Measurements from ENCODE around the gene DTX2.
"Not testable (repeated sequence)": the region's sequence is repeated elsewhere in the genome, so short reads cannot be mapped to it uniquely, and the experiment has no call there.

The DTX2 gene

DNA sequence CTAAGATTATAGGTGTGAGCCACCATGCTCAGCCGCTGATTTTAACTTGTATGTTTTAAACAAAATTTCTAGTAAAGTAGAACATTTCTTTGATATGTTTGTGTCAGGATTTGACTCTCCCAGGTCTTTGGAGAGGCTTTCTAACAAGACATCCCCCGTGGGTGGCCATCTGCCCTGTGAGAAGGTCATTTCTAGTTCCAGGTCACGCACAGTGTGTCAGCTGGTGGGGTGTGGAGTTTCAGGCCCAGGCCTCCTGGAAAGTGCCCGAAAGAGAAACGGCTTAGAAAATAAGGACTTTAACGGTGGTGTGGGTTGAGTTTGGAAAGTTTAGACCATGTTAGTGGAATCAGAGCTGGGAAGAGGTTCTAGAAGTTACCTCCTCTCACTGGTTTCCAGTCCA is 11.6 kb downstream of the DTX2 start:
- 100% methylated on average over 1 of the region's 6 CpGs; no CpG with 5 or more reads in 1 of the 2 experiments for WGBS, 2 experiments
- H3K36me3 ChIP-seq (ENCODE audit: control insufficient read depth, insufficient read depth, low read length); H3K4me1 ChIP-seq (ENCODE audit: control insufficient read depth, insufficient read depth, low read length); H3K4me3 ChIP-seq (ENCODE audit: insufficient read depth, low read depth, low read length); H3K27ac ChIP-seq (ENCODE audit: insufficient read depth, low read depth, low read length, poor library complexity, severe bottlenecking); H3K27me3 ChIP-seq (ENCODE audit: control insufficient read depth, insufficient read depth, low read length, poor library complexity, severe bottlenecking); H3K9me3 ChIP-seq (ENCODE audit: control insufficient read depth, low read length): not testable (repeated sequence)

DNA sequence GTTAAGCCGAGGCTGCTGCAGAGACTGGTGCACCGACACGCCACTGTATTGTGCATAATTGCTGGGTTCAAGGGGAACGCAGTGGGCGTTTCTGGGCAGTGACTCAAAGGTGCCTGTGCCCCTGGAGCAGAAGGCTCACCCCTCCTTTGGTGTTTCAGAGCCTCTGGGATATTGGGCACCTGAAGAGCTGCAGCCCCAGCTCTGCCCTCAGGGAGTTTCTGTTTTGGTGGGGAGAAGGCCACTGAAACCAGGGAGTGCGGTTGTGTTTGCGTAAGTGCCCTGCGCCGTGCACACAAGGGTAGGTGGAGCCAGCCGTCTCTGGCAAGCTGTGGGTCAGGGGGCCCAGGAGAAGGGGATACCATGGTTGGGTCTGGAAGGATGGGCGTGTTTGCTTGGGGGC is 14.8 kb downstream of the DTX2 start:
- not testable (repeated sequence) for H3K27me3 ChIP-seq (ENCODE audit: control insufficient read depth, insufficient read depth, low read length, poor library complexity, severe bottlenecking); H3K27ac ChIP-seq (ENCODE audit: insufficient read depth, low read depth, low read length, poor library complexity, severe bottlenecking); H3K36me3 ChIP-seq (ENCODE audit: control insufficient read depth, insufficient read depth, low read length); H3K9me3 ChIP-seq (ENCODE audit: control insufficient read depth, low read length); H3K4me1 ChIP-seq (ENCODE audit: control insufficient read depth, insufficient read depth, low read length); H3K4me3 ChIP-seq (ENCODE audit: insufficient read depth, low read depth, low read length)
- 87 to 94% methylated on average over 2 of the region's 11 CpGs for WGBS, 2 experiments

DNA sequence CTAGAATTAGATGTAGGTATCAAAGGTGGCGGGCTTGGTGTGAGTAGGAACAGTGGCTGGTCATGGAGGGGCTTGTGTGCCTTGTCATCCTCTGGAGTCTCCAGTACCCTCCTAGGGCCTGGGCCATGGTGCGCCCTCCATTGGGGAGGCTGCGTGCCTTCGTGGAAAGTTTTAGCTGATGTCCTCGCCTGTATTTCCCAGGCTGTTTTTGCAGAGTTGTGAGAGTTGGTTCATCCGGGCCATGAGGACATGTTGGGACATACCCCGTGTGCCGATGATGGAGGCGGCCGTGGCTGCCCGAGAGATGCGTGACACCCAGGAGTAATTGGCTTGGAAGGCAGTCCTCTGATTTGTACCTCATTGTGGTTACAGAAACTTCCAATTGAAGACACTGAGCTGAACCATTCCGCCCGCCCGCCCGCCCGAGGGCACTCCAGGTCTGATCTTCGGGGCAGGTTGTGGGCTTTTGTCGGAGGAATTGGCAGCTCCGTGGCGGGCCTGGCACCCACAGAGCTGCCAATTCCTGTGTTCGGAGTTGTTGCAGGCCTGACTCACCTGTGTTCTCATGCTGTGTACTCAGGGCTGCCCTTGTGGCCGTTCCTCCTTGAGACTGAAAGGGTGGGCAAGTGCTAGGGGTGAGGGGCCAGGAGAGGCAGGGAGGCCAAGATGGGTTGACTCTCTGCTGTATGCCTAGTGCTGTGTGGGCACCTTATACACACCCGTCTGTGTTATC is 15.4 kb downstream of the DTX2 start:
- not testable (repeated sequence) for H3K27ac ChIP-seq (ENCODE audit: insufficient read depth, low read depth, low read length, poor library complexity, severe bottlenecking); H3K4me3 ChIP-seq (ENCODE audit: insufficient read depth, low read depth, low read length); H3K36me3 ChIP-seq (ENCODE audit: control insufficient read depth, insufficient read depth, low read length); H3K4me1 ChIP-seq (ENCODE audit: control insufficient read depth, insufficient read depth, low read length); H3K27me3 ChIP-seq (ENCODE audit: control insufficient read depth, insufficient read depth, low read length, poor library complexity, severe bottlenecking); H3K9me3 ChIP-seq (ENCODE audit: control insufficient read depth, low read length)
- WGBS, 2 experiments, result 95 to 98% methylated on average over 16 to 18 of the region's 24 CpGs

DNA sequence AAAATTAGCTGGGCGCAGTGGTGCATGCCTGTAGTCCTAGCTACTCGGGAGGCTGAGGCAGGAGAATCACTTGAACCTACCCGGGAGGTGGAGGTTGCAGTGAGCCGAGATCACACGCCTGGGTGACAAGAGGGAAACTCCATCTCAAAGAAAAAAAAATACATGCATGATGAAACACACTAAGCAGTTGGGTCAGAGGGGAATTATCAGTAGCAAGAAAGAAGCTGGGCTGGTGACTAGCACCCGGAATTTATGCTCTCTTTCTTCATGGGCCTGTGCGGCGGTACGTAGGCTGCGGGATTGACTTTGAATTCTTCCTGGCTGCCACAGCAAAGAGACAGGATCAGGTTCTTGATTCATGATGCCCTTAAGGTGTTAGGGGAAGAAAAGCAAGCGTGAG is 18.1 kb downstream of the DTX2 start:
- 94% methylated on average over 10 of the region's 11 CpGs for WGBS, 2 experiments
- H3K27me3 ChIP-seq (ENCODE audit: control insufficient read depth, insufficient read depth, low read length, poor library complexity, severe bottlenecking); H3K4me3 ChIP-seq (ENCODE audit: insufficient read depth, low read depth, low read length); H3K36me3 ChIP-seq (ENCODE audit: control insufficient read depth, insufficient read depth, low read length); H3K9me3 ChIP-seq (ENCODE audit: control insufficient read depth, low read length); H3K27ac ChIP-seq (ENCODE audit: insufficient read depth, low read depth, low read length, poor library complexity, severe bottlenecking); H3K4me1 ChIP-seq (ENCODE audit: control insufficient read depth, insufficient read depth, low read length): not testable (repeated sequence)

DNA sequence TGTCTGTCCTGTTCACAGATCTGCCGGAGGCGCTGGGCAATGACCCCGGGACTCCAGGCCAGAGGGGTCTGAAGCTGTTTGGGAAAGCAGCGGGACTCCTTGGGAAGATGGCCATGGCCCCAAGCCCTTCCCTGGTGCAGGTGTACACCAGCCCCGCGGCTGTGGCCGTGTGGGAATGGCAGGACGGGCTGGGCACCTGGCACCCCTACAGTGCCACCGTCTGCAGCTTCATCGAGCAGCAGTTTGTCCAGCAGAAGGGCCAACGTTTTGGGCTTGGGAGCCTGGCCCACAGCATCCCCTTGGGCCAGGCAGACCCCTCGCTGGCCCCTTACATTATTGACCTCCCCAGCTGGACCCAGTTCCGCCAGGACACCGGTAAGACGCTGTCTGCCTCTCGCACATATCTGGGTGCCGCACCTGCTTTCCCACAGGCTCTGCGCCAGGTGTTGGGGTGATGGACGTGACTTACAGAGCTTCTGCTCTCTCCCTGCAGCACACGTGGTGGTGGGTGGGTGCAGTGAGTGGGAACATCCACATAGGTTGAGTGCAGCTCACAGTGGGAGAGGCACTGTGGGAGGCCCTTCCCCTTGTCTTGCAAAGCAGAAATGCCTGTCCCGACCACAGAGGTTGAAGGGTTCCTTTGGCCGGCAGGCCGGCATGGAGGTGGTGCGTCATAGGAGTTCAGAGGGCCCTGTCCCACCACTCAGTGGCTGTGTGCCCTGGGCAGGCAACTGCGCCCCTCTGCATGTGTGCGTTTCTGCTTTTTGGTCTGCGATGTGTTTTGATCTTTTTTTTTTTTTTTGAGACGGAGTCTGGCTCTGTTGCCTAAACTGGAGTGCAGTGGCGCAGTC is 19.1 kb downstream of the DTX2 start:
- H3K36me3 ChIP-seq (ENCODE audit: control insufficient read depth, insufficient read depth, low read length); H3K27me3 ChIP-seq (ENCODE audit: control insufficient read depth, insufficient read depth, low read length, poor library complexity, severe bottlenecking); H3K4me1 ChIP-seq (ENCODE audit: control insufficient read depth, insufficient read depth, low read length); H3K27ac ChIP-seq (ENCODE audit: insufficient read depth, low read depth, low read length, poor library complexity, severe bottlenecking); H3K9me3 ChIP-seq (ENCODE audit: control insufficient read depth, low read length); H3K4me3 ChIP-seq (ENCODE audit: insufficient read depth, low read depth, low read length): not testable (repeated sequence)
- 82 to 83% methylated on average over 21 to 23 of the region's 29 CpGs for WGBS, 2 experiments

DNA sequence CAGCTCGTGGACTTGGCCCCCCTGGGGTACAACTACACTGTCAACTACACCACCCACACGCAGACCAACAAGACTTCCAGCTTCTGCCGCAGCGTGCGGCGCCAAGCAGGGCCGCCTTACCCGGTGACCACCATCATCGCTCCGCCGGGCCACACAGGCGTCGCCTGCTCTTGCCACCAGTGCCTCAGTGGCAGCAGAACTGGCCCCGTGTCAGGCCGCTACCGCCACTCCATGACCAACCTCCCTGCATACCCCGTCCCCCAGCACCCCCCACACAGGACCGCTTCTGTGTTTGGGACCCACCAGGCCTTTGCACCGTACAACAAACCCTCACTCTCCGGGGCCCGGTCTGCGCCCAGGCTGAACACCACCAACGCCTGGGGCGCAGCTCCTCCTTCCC is 21.2 kb downstream of the DTX2 start:
- 95% methylated on average over 24 of the region's 24 CpGs for WGBS, 2 experiments
- H3K9me3 ChIP-seq (ENCODE audit: control insufficient read depth, low read length); H3K27ac ChIP-seq (ENCODE audit: insufficient read depth, low read depth, low read length, poor library complexity, severe bottlenecking): not testable (repeated sequence)

DNA sequence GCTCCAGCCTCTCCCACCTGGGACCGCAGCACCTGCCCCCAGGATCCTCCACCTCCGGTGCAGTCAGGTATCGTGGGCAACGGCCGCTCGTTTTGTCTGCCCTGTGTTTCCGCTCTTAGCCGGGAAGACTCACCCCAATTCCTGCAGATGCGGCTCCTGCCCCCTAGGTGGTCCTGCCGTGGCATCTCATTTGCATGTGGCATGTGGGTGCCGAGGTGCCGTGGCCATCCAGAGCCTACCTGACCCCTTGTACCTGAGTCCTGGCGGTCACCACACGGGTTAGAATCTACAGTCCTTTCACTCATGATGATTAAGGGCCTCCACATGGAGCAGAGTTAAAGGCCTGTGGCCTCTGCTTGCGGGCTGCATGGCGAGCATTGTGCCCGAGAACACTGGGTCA is 21.6 kb downstream of the DTX2 start:
- 93 to 96% methylated on average over 16 of the region's 17 CpGs for WGBS, 2 experiments
- not testable (repeated sequence) for H3K9me3 ChIP-seq (ENCODE audit: control insufficient read depth, low read length); H3K27me3 ChIP-seq (ENCODE audit: control insufficient read depth, insufficient read depth, low read length, poor library complexity, severe bottlenecking); H3K4me1 ChIP-seq (ENCODE audit: control insufficient read depth, insufficient read depth, low read length); H3K4me3 ChIP-seq (ENCODE audit: insufficient read depth, low read depth, low read length); H3K27ac ChIP-seq (ENCODE audit: insufficient read depth, low read depth, low read length, poor library complexity, severe bottlenecking); H3K36me3 ChIP-seq (ENCODE audit: control insufficient read depth, insufficient read depth, low read length)

More for the DNA sequence above, 21.2 kb downstream of the DTX2 start:
- not testable (repeated sequence) for H3K4me1 ChIP-seq (ENCODE audit: control insufficient read depth, insufficient read depth, low read length); H3K4me3 ChIP-seq (ENCODE audit: insufficient read depth, low read depth, low read length); H3K36me3 ChIP-seq (ENCODE audit: control insufficient read depth, insufficient read depth, low read length); H3K27me3 ChIP-seq (ENCODE audit: control insufficient read depth, insufficient read depth, low read length, poor library complexity, severe bottlenecking)

DNA sequence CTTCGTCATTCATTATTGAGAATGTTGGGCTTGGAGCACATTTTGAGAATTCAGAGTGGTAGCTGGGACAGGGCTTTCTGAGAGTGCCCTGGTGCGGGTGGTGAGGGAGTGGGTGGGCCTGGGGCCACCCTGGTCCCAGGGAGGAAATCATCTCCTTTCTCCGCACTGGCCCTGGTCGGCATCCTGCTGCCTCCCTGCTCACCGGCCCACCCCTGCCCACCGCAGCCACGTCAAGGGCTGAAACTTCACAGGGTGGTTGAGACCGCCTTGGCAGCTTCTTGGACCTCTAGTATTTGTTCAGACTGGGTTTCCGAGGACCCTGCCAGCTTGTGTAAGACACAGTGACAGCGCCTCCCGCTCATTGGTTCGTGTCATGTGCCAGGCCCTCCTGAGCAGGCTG is 22.9 kb downstream of the DTX2 start:
- not testable (repeated sequence) for H3K27me3 ChIP-seq (ENCODE audit: control insufficient read depth, insufficient read depth, low read length, poor library complexity, severe bottlenecking); H3K27ac ChIP-seq (ENCODE audit: insufficient read depth, low read depth, low read length, poor library complexity, severe bottlenecking); H3K9me3 ChIP-seq (ENCODE audit: control insufficient read depth, low read length); H3K4me3 ChIP-seq (ENCODE audit: insufficient read depth, low read depth, low read length); H3K4me1 ChIP-seq (ENCODE audit: control insufficient read depth, insufficient read depth, low read length); H3K36me3 ChIP-seq (ENCODE audit: control insufficient read depth, insufficient read depth, low read length)
- 95 to 98% methylated on average over 6 of the region's 12 CpGs for WGBS, 2 experiments

DNA sequence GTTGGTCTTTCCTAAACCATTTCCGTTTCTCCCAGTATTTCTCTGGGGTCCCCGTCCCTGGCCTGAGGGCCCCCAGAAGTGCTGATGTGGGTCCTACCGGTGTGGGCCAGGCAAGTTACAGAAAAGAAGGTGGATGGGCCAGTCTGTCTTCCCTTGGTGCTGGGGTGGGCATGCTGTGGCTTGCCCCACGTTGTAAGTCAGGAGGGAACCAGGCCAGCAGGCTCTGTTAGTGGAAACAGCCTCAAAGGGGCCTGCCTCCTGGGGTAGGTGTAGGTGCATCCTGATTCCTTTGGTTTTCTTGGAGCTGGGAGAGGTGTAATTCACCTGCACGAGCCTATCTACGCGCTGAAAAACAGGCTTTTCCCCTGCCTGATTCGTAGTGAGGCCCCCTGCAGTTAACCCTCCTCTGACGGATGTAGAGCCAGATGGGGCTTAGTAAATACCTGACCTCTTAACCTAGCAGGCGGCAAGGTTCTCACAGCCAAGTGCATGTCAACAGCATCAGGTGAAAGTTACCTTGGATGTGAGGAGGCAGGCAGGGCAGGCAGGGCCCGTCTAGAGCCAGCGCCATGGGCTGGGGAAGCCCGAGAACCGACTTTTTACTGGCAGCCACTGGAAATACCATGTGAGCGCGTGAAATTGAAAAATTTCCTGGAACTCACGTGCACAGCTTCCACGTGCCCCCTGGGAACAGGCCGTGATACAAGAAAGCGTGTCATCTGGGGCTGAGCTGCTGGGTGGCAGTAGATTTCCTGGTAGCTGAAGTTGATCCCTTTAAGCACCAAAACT is 24.5 kb downstream of the DTX2 start:
- WGBS, 2 experiments, result 51 to 54% methylated on average over 4 of the region's 20 CpGs
- not testable (repeated sequence) for H3K27ac ChIP-seq (ENCODE audit: insufficient read depth, low read depth, low read length, poor library complexity, severe bottlenecking); H3K4me1 ChIP-seq (ENCODE audit: control insufficient read depth, insufficient read depth, low read length); H3K27me3 ChIP-seq (ENCODE audit: control insufficient read depth, insufficient read depth, low read length, poor library complexity, severe bottlenecking); H3K9me3 ChIP-seq (ENCODE audit: control insufficient read depth, low read length); H3K36me3 ChIP-seq (ENCODE audit: control insufficient read depth, insufficient read depth, low read length); H3K4me3 ChIP-seq (ENCODE audit: insufficient read depth, low read depth, low read length)

DNA sequence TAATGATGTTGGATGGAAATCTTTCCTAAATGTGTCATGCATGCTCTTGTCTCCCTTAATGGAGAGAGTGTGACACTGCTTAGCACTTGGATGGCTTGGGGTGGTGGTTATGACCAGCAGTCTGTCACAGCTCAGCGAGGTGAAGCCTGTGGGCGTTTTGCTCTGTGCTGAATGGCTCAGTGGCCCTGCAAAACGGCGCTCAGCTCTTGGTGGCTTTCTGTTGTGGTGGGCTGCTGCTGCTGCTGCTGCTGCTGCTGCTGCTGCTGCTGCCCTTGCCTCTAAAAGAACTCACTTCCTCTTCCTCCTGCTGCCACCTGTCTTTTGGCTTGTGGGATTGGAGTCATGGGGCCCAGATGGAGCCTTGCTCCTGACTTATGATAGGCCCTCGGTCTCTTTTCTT is 25.1 kb downstream of the DTX2 start:
- not testable (repeated sequence) for H3K4me1 ChIP-seq (ENCODE audit: control insufficient read depth, insufficient read depth, low read length); H3K4me3 ChIP-seq (ENCODE audit: insufficient read depth, low read depth, low read length); H3K36me3 ChIP-seq (ENCODE audit: control insufficient read depth, insufficient read depth, low read length); H3K9me3 ChIP-seq (ENCODE audit: control insufficient read depth, low read length); H3K27me3 ChIP-seq (ENCODE audit: control insufficient read depth, insufficient read depth, low read length, poor library complexity, severe bottlenecking); H3K27ac ChIP-seq (ENCODE audit: insufficient read depth, low read depth, low read length, poor library complexity, severe bottlenecking)
- WGBS, 2 experiments, result 83% methylated on average over 2 of the region's 5 CpGs; no CpG with 5 or more reads in 1 of the 2 experiments
